ENCODE measurements around the gene AMZ1. TPM values are rescaled to one million over a fixed set of nuclear protein-coding genes. Genes with fewer than 3 reads are reported as not detected.

AMZ1 gene
- total RNA-seq, 1 donor, result 14.2 TPM

GRCh38 chr7:2710286-2710655 lies 22.3 kb downstream of the AMZ1 start:
- TF ChIP-seq CTCF (IDR thresholded peaks at IDR 0.05; ENCODE audit: insufficient read depth, low read depth, low read length), result no peak
- DNase-seq (ENCODE audit: low read depth), result no peak
- no peak overlapping the region for H3K4me3 ChIP-seq (ENCODE audit: low read depth, low read length)

- H3K4me3 ChIP-seq (ENCODE audit: low read depth, low read length), result no peak overlapping the region
- no peak for TF ChIP-seq CTCF (IDR thresholded peaks at IDR 0.05; ENCODE audit: insufficient read depth, low read depth, low read length)
- no peak for DNase-seq (ENCODE audit: low read depth)
Measured at GRCh38 chr7:2710901-2711551, 23.0 kb downstream of the AMZ1 start.

DNA sequence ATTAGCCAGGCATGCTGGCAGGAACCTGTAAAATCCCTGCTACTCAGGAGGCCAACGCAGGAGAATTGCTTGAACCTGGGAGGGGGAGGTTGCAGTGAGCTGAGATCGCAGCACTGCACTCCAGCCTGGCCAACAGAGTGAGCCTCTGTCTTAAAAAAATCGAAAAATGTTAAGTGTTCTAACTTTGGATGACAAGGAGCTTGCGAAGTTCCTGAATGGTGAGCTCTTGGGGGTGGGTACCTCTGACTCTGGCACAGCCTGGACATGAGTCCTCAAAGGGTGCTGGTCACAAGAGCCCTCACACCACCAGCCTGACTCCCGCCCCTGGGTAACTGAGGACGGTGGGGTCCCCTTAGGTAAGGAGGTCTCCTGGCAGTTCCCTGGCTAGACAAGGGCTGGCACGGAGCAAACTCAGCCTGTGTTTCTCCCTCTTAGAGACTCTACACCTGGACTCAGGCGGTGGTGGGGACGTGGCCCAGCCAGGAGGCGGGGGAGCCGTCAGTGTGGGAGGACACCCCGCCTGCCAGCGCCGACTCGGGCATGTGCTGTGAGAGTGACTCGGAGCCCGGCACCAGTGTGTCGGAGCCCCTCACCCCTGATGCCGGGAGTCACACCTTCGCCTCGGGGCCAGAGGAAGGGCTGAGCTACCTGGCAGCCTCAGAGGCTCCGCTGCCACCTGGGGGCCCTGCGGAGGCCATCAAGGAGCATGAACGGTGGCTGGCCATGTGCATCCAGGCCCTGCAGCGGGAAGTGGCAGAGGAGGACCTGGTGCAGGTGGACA lies 24.1 kb downstream of the AMZ1 start:
- H3K4me3 ChIP-seq (ENCODE audit: low read depth, low read length), result no peak overlapping the region
- no peak for TF ChIP-seq CTCF (IDR thresholded peaks at IDR 0.05; ENCODE audit: insufficient read depth, low read depth, low read length)
- DNase-seq (ENCODE audit: low read depth), result no peak

- TF ChIP-seq CTCF (IDR thresholded peaks at IDR 0.05; ENCODE audit: insufficient read depth, low read depth, low read length), result no peak
- no peak overlapping the region for H3K4me3 ChIP-seq (ENCODE audit: low read depth, low read length)
- no peak for DNase-seq (ENCODE audit: low read depth)
Measured at GRCh38 chr7:2713370-2713769, 25.4 kb downstream of the AMZ1 start.

DNA sequence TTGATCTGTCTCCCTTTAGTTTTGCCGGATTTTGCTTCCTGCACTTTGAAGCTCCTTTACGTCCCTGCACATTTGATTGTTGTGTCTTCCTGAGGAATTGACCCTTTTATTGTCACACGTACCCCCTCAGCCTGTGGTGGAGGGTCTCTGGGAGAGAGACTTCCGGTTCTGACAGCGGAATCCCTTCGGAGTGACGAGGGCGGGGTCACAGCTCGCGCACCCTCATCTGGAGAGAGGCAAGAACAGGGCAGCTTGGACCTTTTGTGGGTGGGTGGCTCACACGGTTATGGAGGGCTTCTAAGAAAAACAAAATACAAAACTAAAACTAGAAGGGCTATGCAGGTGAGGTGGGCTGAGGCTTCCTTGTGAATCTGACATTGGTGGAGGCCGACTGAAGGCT lies 26.0 kb downstream of the AMZ1 start:
- no peak overlapping the region for H3K4me3 ChIP-seq (ENCODE audit: low read depth, low read length)
- no peak for DNase-seq (ENCODE audit: low read depth)
- no peak for TF ChIP-seq CTCF (IDR thresholded peaks at IDR 0.05; ENCODE audit: insufficient read depth, low read depth, low read length)

DNA sequence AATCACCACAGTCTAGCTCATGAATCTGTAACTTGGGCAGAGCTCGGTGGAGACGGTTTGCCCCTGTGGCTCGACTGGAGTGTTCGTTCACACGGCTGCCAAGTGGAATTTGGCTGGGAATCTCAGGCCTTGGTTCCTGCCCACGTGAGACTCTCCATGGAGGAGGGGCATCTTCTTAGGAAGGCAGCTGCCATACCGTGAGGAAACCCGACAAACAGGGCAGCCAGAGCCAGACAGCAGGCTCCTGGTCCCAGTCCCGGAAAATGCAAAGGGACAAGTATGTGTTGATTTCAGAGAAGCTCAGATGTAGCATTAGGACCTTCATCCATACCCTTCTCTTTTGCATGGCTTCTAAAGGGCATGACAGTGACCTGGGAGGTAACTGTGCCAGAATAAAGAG lies 26.6 kb downstream of the AMZ1 start:
- no peak for DNase-seq (ENCODE audit: low read depth)
- no peak overlapping the region for H3K4me3 ChIP-seq (ENCODE audit: low read depth, low read length)
- TF ChIP-seq CTCF (IDR thresholded peaks at IDR 0.05; ENCODE audit: insufficient read depth, low read depth, low read length), result no peak
